SK-N-SH treated with all-trans-retinoic acid at 6 μM for 48 hours (cell line): Measurements from ENCODE around the gene SLC25A23.

Experiments used
- ZNF70 ChIP-seq: fragments of 450-650 bp; formaldehyde crosslinking; IDR thresholded peaks from 2 replicates; pipeline ENCODE4 v1.5.0; 2020; ENCODE audit warnings: mild to moderate bottlenecking, moderate library complexity
- TF ChIP-seq, protein P1 (sequence below): fragments of 250-450 bp; sonication (Bioruptor Pico); IDR thresholded peaks from 2 replicates; pipeline ENCODE4 v1.8.0; 2020; ENCODE audit warnings: mild to moderate bottlenecking, moderate library complexity, borderline replicate concordance

DNA sequence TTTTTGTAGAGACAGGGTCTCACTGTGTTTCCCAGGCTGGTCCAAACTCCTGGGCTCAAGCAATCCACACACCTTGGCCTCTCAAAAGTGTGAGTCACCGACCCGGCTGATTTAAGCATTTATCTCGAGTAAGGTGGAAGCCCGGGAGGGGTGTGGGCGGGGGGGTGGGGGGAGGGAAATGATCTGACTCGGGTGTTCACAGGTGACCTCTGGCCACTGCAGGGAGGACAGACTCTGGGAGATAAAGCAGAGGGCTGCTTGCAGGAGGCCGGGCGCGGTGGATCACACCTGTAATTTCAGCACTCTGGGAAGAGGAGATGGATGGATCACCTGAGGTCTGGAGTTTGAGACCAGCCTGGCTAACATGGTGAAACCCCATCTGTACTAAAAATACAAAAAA, 14.1 kb upstream of the SLC25A23 start:
- TF ChIP-seq, protein P1, sequence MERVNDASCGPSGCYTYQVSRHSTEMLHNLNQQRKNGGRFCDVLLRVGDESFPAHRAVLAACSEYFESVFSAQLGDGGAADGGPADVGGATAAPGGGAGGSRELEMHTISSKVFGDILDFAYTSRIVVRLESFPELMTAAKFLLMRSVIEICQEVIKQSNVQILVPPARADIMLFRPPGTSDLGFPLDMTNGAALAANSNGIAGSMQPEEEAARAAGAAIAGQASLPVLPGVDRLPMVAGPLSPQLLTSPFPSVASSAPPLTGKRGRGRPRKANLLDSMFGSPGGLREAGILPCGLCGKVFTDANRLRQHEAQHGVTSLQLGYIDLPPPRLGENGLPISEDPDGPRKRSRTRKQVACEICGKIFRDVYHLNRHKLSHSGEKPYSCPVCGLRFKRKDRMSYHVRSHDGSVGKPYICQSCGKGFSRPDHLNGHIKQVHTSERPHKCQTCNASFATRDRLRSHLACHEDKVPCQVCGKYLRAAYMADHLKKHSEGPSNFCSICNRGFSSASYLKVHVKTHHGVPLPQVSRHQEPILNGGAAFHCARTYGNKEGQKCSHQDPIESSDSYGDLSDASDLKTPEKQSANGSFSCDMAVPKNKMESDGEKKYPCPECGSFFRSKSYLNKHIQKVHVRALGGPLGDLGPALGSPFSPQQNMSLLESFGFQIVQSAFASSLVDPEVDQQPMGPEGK, result no peak
- TF ChIP-seq ZNF70 (CRISPR knock-in tag), result no peak
